ENCODE measurements around the gene NR2E1. TPM values are rescaled to one million over a fixed set of nuclear protein-coding genes. Genes with fewer than 3 reads are reported as not detected.

Gene NR2E1
- total RNA-seq, 1 donor from 2014 or later: not detected

GRCh38 chr6:108209738-108210137 is 43.9 kb downstream of the NR2E1 start:
- DNase-seq: no peak

- no peak for DNase-seq
Observed at GRCh38 chr6:108210556-108210955, 44.7 kb downstream of the NR2E1 start.

- no peak for DNase-seq
Observed at GRCh38 chr6:108211671-108212070, 45.8 kb downstream of the NR2E1 start.

GRCh38 chr6:108222064-108222463 is 56.2 kb downstream of the NR2E1 start:
- DNase-seq: no peak

- no peak for DNase-seq
Observed at GRCh38 chr6:108222504-108222903, 56.7 kb downstream of the NR2E1 start.

- no peak for DNase-seq
Observed at GRCh38 chr6:108227290-108227689, 61.5 kb downstream of the NR2E1 start.

GRCh38 chr6:108228416-108228815 is 62.6 kb downstream of the NR2E1 start:
- DNase-seq: no peak

GRCh38 chr6:108235127-108235526 is 69.3 kb downstream of the NR2E1 start:
- no peak for DNase-seq

- DNase-seq: no peak
Observed at GRCh38 chr6:108236791-108237190, 71.0 kb downstream of the NR2E1 start.

GRCh38 chr6:108238322-108238721 is 72.5 kb downstream of the NR2E1 start:
- no peak for DNase-seq

Other genes with a start within 250 kb of the NR2E1 start
- gene SEC63, start 207.8 kb upstream of the NR2E1 start, total RNA-seq: 51.6 TPM
- 12.2 TPM for gene OSTM1, start 91.3 kb upstream of the NR2E1 start, total RNA-seq
- gene SNX3, start 95.0 kb downstream of the NR2E1 start, total RNA-seq: 166 TPM
- gene AFG1L, start 129.0 kb downstream of the NR2E1 start, total RNA-seq: 5.8 TPM